Osteoblast (primary cell): ENCODE results near the gene RANBP1. TPM values are rescaled to one million over a fixed set of nuclear protein-coding genes. Genes with fewer than 3 reads are reported as not detected.

ENCODE experiments used
- DNase-seq: peaks from one replicate; pipeline ENCODE4 v3.0.0; 2011; ENCODE audit warnings: low spot score, mixed read lengths; ENCODE audit not compliant: insufficient read length; ENCODE audit errors: missing footprints
- H2AFZ ChIP-seq: 2 replicates; pipeline ENCODE4 v1.6.0; 2011; ENCODE audit warnings: mild to moderate bottlenecking, low read length
- H3K27ac ChIP-seq: 2 replicates; pipeline ENCODE4 v1.5.1; 2011; ENCODE audit warnings: mild to moderate bottlenecking, low read depth, low read length, moderate library complexity
- H3K27me3 ChIP-seq: 2 replicates; pipeline ENCODE4 v1.6.0; 2012; ENCODE audit warnings: mild to moderate bottlenecking, control low read depth, inconsistent platforms, low read length, moderate library complexity; ENCODE audit not compliant: insufficient read depth
- H3K36me3 ChIP-seq: 2 replicates; pipeline ENCODE4 v1.5.1; 2011; ENCODE audit warnings: mild to moderate bottlenecking, low read length, control low read depth, moderate library complexity; ENCODE audit not compliant: insufficient read depth
- H3K4me1 ChIP-seq: 2 replicates; pipeline ENCODE4 v1.5.1; 2011; ENCODE audit warnings: mild to moderate bottlenecking, low read length, control low read depth, moderate library complexity; ENCODE audit not compliant: insufficient read depth
- H3K4me2 ChIP-seq: 2 replicates; pipeline ENCODE4 v1.6.0; 2011; ENCODE audit warnings: mild to moderate bottlenecking, low read length; ENCODE audit not compliant: insufficient read depth
- H3K4me3 ChIP-seq: fragments of 200-600 bp; sonication (generic); 3 replicates; pipeline ENCODE4 v1.5.1; 2012; ENCODE audit warnings: mild to moderate bottlenecking, low read length, inconsistent platforms; ENCODE audit not compliant: insufficient read depth
- H3K79me2 ChIP-seq: 2 replicates; pipeline ENCODE4 v1.6.0; 2012; ENCODE audit warnings: mild to moderate bottlenecking, low read length, control low read depth, inconsistent platforms; ENCODE audit not compliant: insufficient read depth
- H3K9me3 ChIP-seq: 2 replicates; pipeline ENCODE4 v1.5.1; 2011; ENCODE audit warnings: low read depth, low read length, control low read depth
- H4K20me1 ChIP-seq: 2 replicates; pipeline ENCODE4 v1.6.0; 2012; ENCODE audit warnings: mild to moderate bottlenecking, low read length, control low read depth; ENCODE audit not compliant: insufficient read depth
- CTCF ChIP-seq: IDR thresholded peaks from 2 replicates; pipeline ENCODE4 v1.5.1; 2011; ENCODE audit warnings: mild to moderate bottlenecking, low read depth, low read length, moderate library complexity; ENCODE audit errors: extremely low read depth
- total RNA-seq: library from RNA; depleted of rRNA; stranded (reverse); fragments of >200 nt; gene quantifications from 2 replicates; pipeline ENCODE4 v1.2.3, GENCODE V29; 2012

RANBP1 gene
- total RNA-seq, 1 donor, result 85.8 TPM

GRCh38 chr22:20129747-20130014 is 13.8 kb downstream of the RANBP1 start:
- Histone ChIP-seq H3K9me3 (no peaks in the 10 kb centered on the region), H3K4me2 (no peak overlapping the region), H3K36me3 (peaks cover 28% of the 10 kb centered on the region), H3K27ac (no peak overlapping the region), H4K20me1 (peaks cover 20% of the 10 kb centered on the region), H3K4me1 (peaks cover 10% of the 10 kb centered on the region), H3K4me3 (no peak overlapping the region), H3K27me3 (no peaks in the 10 kb centered on the region), H3K79me2 (peaks cover 30% of the 10 kb centered on the region), H2AFZ (no peak overlapping the region)
- TF ChIP-seq CTCF, result no peak
- no peak for DNase-seq

GRCh38 chr22:20130319-20130718 is 14.4 kb downstream of the RANBP1 start:
- Histone ChIP-seq H3K79me2 (peaks cover 34% of the 10 kb centered on the region), H3K27ac (no peak overlapping the region), H3K9me3 (no peaks in the 10 kb centered on the region), H3K4me3 (peak overlapping the region; percentile 77), H2AFZ (no peak overlapping the region), H3K4me1 (peaks cover 10% of the 10 kb centered on the region), H3K27me3 (no peaks in the 10 kb centered on the region), H3K36me3 (peaks cover 24% of the 10 kb centered on the region), H4K20me1 (peaks cover 25% of the 10 kb centered on the region), H3K4me2 (peak overlapping the region; percentile 75)
- TF ChIP-seq CTCF, result no peak
- DNase-seq, result no peak

GRCh38 chr22:20130731-20131596 is 15.1 kb downstream of the RANBP1 start:
- Histone ChIP-seq H2AFZ (peak overlapping the region; percentile 59), H3K4me1 (peaks cover 10% of the 10 kb centered on the region), H3K4me3 (peak overlapping the region; percentile 77), H3K27me3 (no peaks in the 10 kb centered on the region), H3K27ac (no peak overlapping the region), H3K36me3 (peaks cover 18% of the 10 kb centered on the region), H3K4me2 (peak overlapping the region; percentile 75), H4K20me1 (peaks cover 29% of the 10 kb centered on the region), H3K79me2 (peaks cover 41% of the 10 kb centered on the region), H3K9me3 (no peaks in the 10 kb centered on the region)
- TF ChIP-seq CTCF, result no peak
- DNase-seq, result peak; percentile 99

GRCh38 chr22:20131597-20131858 is 15.6 kb downstream of the RANBP1 start, which contains the start of gene ZDHHC8:
TSS of gene ZDHHC8 (plus strand) at chr22:20131804. CDS start at chr22:20131948, 144 bp downstream.
- H3K4me1 ChIP-seq, result peaks cover 10% of the 10 kb centered on the region
- peaks cover 35% of the 10 kb centered on the region for H4K20me1 ChIP-seq
- TF ChIP-seq CTCF, result no peak
- DNase-seq, result peak; percentile 94
- no peaks in the 10 kb centered on the region for H3K9me3 ChIP-seq
- H2AFZ ChIP-seq, result peak within 1 kb of the TSS; percentile 59
- H3K36me3 ChIP-seq, result peaks cover 12% of the 10 kb centered on the region
- H3K79me2 ChIP-seq, result peaks cover 46% of the 10 kb centered on the region
- peak within 1 kb of the TSS; percentile 88 for H3K4me2 ChIP-seq
- peak within 1 kb of the TSS; percentile 82 for H3K4me3 ChIP-seq
- peak within 1 kb of the TSS; percentile 37 for H3K27ac ChIP-seq
- H3K27me3 ChIP-seq, result no peaks in the 10 kb centered on the region
